CD8-positive, alpha-beta memory T cell (primary cell): ENCODE measurements around the gene DNAH10. TPM values are rescaled to one million over a fixed set of nuclear protein-coding genes. Genes with fewer than 3 reads are reported as not detected.

Experiments
- CTCF ChIA-PET: fragments of 350-600 bp; sonication (Branson Sonifier 250); formaldehyde crosslinking; loops from one replicate; lab custom pipeline; 2021; ENCODE audit warnings: antibody characterized with exemption; lab: Charles Lee
- POLR2A ChIA-PET: fragments of 350-600 bp; sonication (Branson Sonifier 250); formaldehyde crosslinking; loops from one replicate; lab custom pipeline; 2021; ENCODE audit warnings: antibody characterized with exemption; lab: Charles Lee
- DNase-seq, 5 donors: peaks; one replicate each; pipeline versions ENCODE4 v3.0.0 to v3.0.0-alpha.2; 2020 to 2022; ENCODE audit warnings: mixed read lengths in 1 of 5
- H3K27ac ChIP-seq: one replicate; pipeline ENCODE4 v1.7.0; 2013; ENCODE audit warnings: low read depth, mild to moderate bottlenecking, low read length, moderate library complexity
- H3K27me3 ChIP-seq: 2 replicates; pipeline ENCODE4 v1.7.0; 2013; ENCODE audit warnings: low read length, mild to moderate bottlenecking; ENCODE audit not compliant: insufficient read depth, poor library complexity, severe bottlenecking
- H3K36me3 ChIP-seq: 2 replicates; pipeline ENCODE4 v1.7.0; 2013; ENCODE audit warnings: mild to moderate bottlenecking, low read length, moderate library complexity; ENCODE audit not compliant: insufficient read depth
- H3K4me1 ChIP-seq: 2 replicates; pipeline ENCODE4 v1.7.0; 2013; ENCODE audit warnings: mild to moderate bottlenecking, low read length, moderate library complexity; ENCODE audit not compliant: insufficient read depth
- H3K4me3 ChIP-seq: 2 replicates; pipeline ENCODE4 v1.7.0; 2013; ENCODE audit warnings: mild to moderate bottlenecking, low read length
- H3K9me3 ChIP-seq: 2 replicates; pipeline ENCODE4 v1.7.0; 2013; ENCODE audit warnings: mild to moderate bottlenecking, low read length
- H3K27ac Mint-ChIP-seq, 8 donors: one replicate each; pipeline ENCODE4 v1.8.0; 2020 to 2021; ENCODE audit warnings: mixed read lengths in 8 of 8, mild to moderate bottlenecking in 6 of 8, inconsistent platforms in 3 of 8, moderate library complexity in 3 of 8
- H3K27me3 Mint-ChIP-seq, 2 donors: one replicate each; pipeline ENCODE4 v1.8.0; 2020 to 2021; ENCODE audit warnings: mixed read lengths in 2 of 2, mild to moderate bottlenecking in 1 of 2, moderate library complexity in 1 of 2
- H3K36me3 Mint-ChIP-seq, 3 donors: one replicate each; pipeline ENCODE4 v1.8.0; 2020 to 2021; ENCODE audit warnings: mixed read lengths in 3 of 3, inconsistent platforms in 1 of 3, mild to moderate bottlenecking in 1 of 3
- H3K4me1 Mint-ChIP-seq, 3 donors: one replicate each; pipeline ENCODE4 v1.8.0; 2020 to 2021; ENCODE audit warnings: mixed read lengths in 3 of 3, inconsistent platforms in 1 of 3, mild to moderate bottlenecking in 1 of 3
- H3K4me3 Mint-ChIP-seq, 7 donors: one replicate each; pipeline ENCODE4 v1.8.0; 2020 to 2021; ENCODE audit warnings: mixed read lengths in 7 of 7, mild to moderate bottlenecking in 6 of 7, moderate library complexity in 4 of 7, inconsistent platforms in 2 of 7
- H3K9me3 Mint-ChIP-seq, 5 donors: one replicate each; pipeline ENCODE4 v1.8.0; 2020 to 2022; ENCODE audit warnings: mixed read lengths in 5 of 5, mild to moderate bottlenecking in 3 of 5, moderate library complexity in 2 of 5, inconsistent platforms in 1 of 5
- polyA plus RNA-seq: library from polyadenylated mRNA; unstranded; fragments of 300-500 nt; fragmentation: Illumina TruSeq; gene quantifications from one replicate; pipeline ENCODE4 v1.2.3, GENCODE V29; 2021
- total RNA-seq, 2 experiments: library from RNA; stranded (reverse); gene quantifications; one replicate each; pipeline ENCODE4 v1.2.3, GENCODE V29; 2021

Gene DNAH10
- total and polyA plus RNA-seq, 3 experiments from 2014 or later = 0.09 to 0.13 TPM; not detected in 1

- POLR2A ChIA-PET = no interaction called here
- peak overlapping the region in 2 of 8 donors; percentile 35 to 66 for H3K27ac Mint-ChIP-seq
- peaks cover 9 to 10% (median 9%) of the 10 kb centered on the region in 3 donors for H3K4me1 Mint-ChIP-seq
- Histone ChIP-seq H3K4me1 (peaks cover 5% of the 10 kb centered on the region), H3K27ac (no peak overlapping the region), H3K27me3 (no peaks in the 10 kb centered on the region), H3K4me3 (no peak overlapping the region), H3K9me3 (no peaks in the 10 kb centered on the region), H3K36me3 (no peaks in the 10 kb centered on the region)
- CTCF ChIA-PET = interaction anchor here (0.9 kb wide), 1 partner anchor 15 kb away, joined by 3 read pairs; no protein-coding TSS in a partner anchor
- H3K4me3 Mint-ChIP-seq = no peak overlapping the region
- peaks cover 5 to 21% of the 10 kb centered on the region in 2 donors for H3K27me3 Mint-ChIP-seq
- no peak for DNase-seq
- no peaks in the 10 kb centered on the region for H3K9me3 Mint-ChIP-seq
- H3K36me3 Mint-ChIP-seq = no peaks in the 10 kb centered on the region
These were observed 155.3 kb downstream of the DNAH10 start for GRCh38 chr12:123917337-123917850.

GRCh38 chr12:123919980-123920360 is 157.9 kb downstream of the DNAH10 start:
- H3K4me3 Mint-ChIP-seq = no peak overlapping the region

GRCh38 chr12:123923038-123923437 is 160.9 kb downstream of the DNAH10 start:
- Histone ChIP-seq H3K4me1 (peaks cover 5% of the 10 kb centered on the region), H3K27ac (no peak overlapping the region), H3K27me3 (peaks cover 5% of the 10 kb centered on the region), H3K4me3 (no peak overlapping the region), H3K9me3 (no peaks in the 10 kb centered on the region), H3K36me3 (no peaks in the 10 kb centered on the region)
- Mint-ChIP-seq H3K27me3 (peaks cover 18 to 37% of the 10 kb centered on the region in 2 donors), H3K36me3 (no peaks in the 10 kb centered on the region), H3K4me1 (no peaks in the 10 kb centered on the region), H3K27ac (peak overlapping the region in 1 of 8 donors; percentile 3), H3K9me3 (no peaks in the 10 kb centered on the region), H3K4me3 (no peak overlapping the region)
- POLR2A ChIA-PET = no interaction called here
- DNase-seq = no peak
- CTCF ChIA-PET = interaction anchor here (1.3 kb wide), 1 partner anchor 17 kb away, joined by 7 read pairs; no protein-coding TSS in a partner anchor

More at GRCh38 chr12:123919980-123920360, 157.9 kb downstream of the DNAH10 start:
- Mint-ChIP-seq H3K27me3 (peaks cover 16 to 40% of the 10 kb centered on the region in 2 donors), H3K27ac (no peak overlapping the region), H3K36me3 (no peaks in the 10 kb centered on the region), H3K9me3 (no peaks in the 10 kb centered on the region), H3K4me1 (peaks cover 6 to 9% (median 6%) of the 10 kb centered on the region in 3 donors)
- Histone ChIP-seq H3K36me3 (no peaks in the 10 kb centered on the region), H3K4me1 (peaks cover 5% of the 10 kb centered on the region), H3K4me3 (no peak overlapping the region), H3K27ac (no peak overlapping the region), H3K27me3 (peaks cover 5% of the 10 kb centered on the region), H3K9me3 (no peaks in the 10 kb centered on the region)
- ChIA-PET POLR2A (no interaction called here), CTCF (no interaction called here)
- no peak for DNase-seq

GRCh38 chr12:123923927-123924326 is 161.8 kb downstream of the DNAH10 start:
- Histone ChIP-seq H3K4me1 (peaks cover 5% of the 10 kb centered on the region), H3K36me3 (no peaks in the 10 kb centered on the region), H3K27me3 (peaks cover 5% of the 10 kb centered on the region), H3K27ac (no peak overlapping the region), H3K4me3 (no peak overlapping the region), H3K9me3 (no peaks in the 10 kb centered on the region)
- POLR2A ChIA-PET = no interaction called here
- DNase-seq = no peak
- Mint-ChIP-seq H3K36me3 (no peaks in the 10 kb centered on the region), H3K27ac (no peak overlapping the region), H3K4me3 (no peak overlapping the region), H3K9me3 (no peaks in the 10 kb centered on the region), H3K27me3 (peaks cover 16 to 38% of the 10 kb centered on the region in 2 donors), H3K4me1 (no peaks in the 10 kb centered on the region)
- CTCF ChIA-PET = interaction anchor here (1.3 kb wide), 1 partner anchor 18 kb away, joined by 7 read pairs; no protein-coding TSS in a partner anchor

GRCh38 chr12:123924539-123924938 is 162.4 kb downstream of the DNAH10 start:
- no peak overlapping the region for H3K27ac ChIP-seq
- CTCF ChIA-PET = interaction anchor here (1.3 kb wide), 1 partner anchor 19 kb away, joined by 7 read pairs; no protein-coding TSS in a partner anchor
- H3K9me3 ChIP-seq = no peaks in the 10 kb centered on the region
- Mint-ChIP-seq H3K9me3 (no peaks in the 10 kb centered on the region), H3K27ac (peak overlapping the region in 1 of 8 donors; percentile 83), H3K4me3 (no peak overlapping the region), H3K27me3 (peaks cover 16 to 36% of the 10 kb centered on the region in 2 donors), H3K36me3 (no peaks in the 10 kb centered on the region), H3K4me1 (no peaks in the 10 kb centered on the region)
- DNase-seq = no peak
- H3K27me3 ChIP-seq = peaks cover 5% of the 10 kb centered on the region
- no peaks in the 10 kb centered on the region for H3K36me3 ChIP-seq
- peaks cover 5% of the 10 kb centered on the region for H3K4me1 ChIP-seq
- POLR2A ChIA-PET = no interaction called here
- no peak overlapping the region for H3K4me3 ChIP-seq

- no peak overlapping the region for H3K4me3 Mint-ChIP-seq
- Histone ChIP-seq H3K27me3 (no peaks in the 10 kb centered on the region), H3K27ac (no peak overlapping the region), H3K9me3 (no peaks in the 10 kb centered on the region), H3K4me1 (peaks cover 18% of the 10 kb centered on the region), H3K36me3 (no peaks in the 10 kb centered on the region), H3K4me3 (no peak overlapping the region)
- H3K36me3 Mint-ChIP-seq = no peaks in the 10 kb centered on the region
- H3K27me3 Mint-ChIP-seq = peaks cover 25 to 26% of the 10 kb centered on the region in 2 donors
- no peaks in the 10 kb centered on the region for H3K9me3 Mint-ChIP-seq
- H3K4me1 Mint-ChIP-seq = peaks cover 10 to 20% (median 15%) of the 10 kb centered on the region in 3 donors
- ChIA-PET CTCF (interaction anchor here (0.6 to 1.2 kb wide), 3 partner anchors 9 to 56 kb away, joined by 3 to 4 read pairs (median 3); no protein-coding TSS in a partner anchor), POLR2A (no interaction called here)
- no peak for DNase-seq
- H3K27ac Mint-ChIP-seq = no peak overlapping the region
These were observed 166.3 kb downstream of the DNAH10 start for GRCh38 chr12:123928274-123928865.

GRCh38 chr12:123928897-123929296 is 166.8 kb downstream of the DNAH10 start:
- H3K27me3 ChIP-seq = no peaks in the 10 kb centered on the region
- no peaks in the 10 kb centered on the region for H3K36me3 ChIP-seq
- H3K27ac ChIP-seq = no peak overlapping the region
- no peak overlapping the region for H3K4me3 ChIP-seq
- DNase-seq = no peak
- no peaks in the 10 kb centered on the region for H3K36me3 Mint-ChIP-seq
- peaks cover 24% of the 10 kb centered on the region in 2 donors for H3K27me3 Mint-ChIP-seq
- no peak overlapping the region for H3K4me3 Mint-ChIP-seq
- ChIA-PET CTCF (no interaction called here), POLR2A (no interaction called here)
- peaks cover 10 to 25% (median 15%) of the 10 kb centered on the region in 3 donors for H3K4me1 Mint-ChIP-seq
- peak overlapping the region in 1 of 8 donors; percentile 8 for H3K27ac Mint-ChIP-seq
- peaks cover 18% of the 10 kb centered on the region for H3K4me1 ChIP-seq
- H3K9me3 ChIP-seq = no peaks in the 10 kb centered on the region
- no peaks in the 10 kb centered on the region for H3K9me3 Mint-ChIP-seq

- H3K4me3 ChIP-seq = no peak overlapping the region
- ChIA-PET CTCF (no interaction called here), POLR2A (no interaction called here)
- H3K27ac ChIP-seq = no peak overlapping the region
- no peaks in the 10 kb centered on the region for H3K27me3 ChIP-seq
- no peaks in the 10 kb centered on the region for H3K36me3 ChIP-seq
- no peaks in the 10 kb centered on the region for H3K9me3 Mint-ChIP-seq
- H3K4me3 Mint-ChIP-seq = no peak overlapping the region
- no peaks in the 10 kb centered on the region for H3K36me3 Mint-ChIP-seq
- H3K4me1 ChIP-seq = peaks cover 18% of the 10 kb centered on the region
- peaks cover 10 to 33% (median 15%) of the 10 kb centered on the region in 3 donors for H3K4me1 Mint-ChIP-seq
- DNase-seq = no peak
- H3K27ac Mint-ChIP-seq = peak overlapping the region in 1 of 8 donors; percentile 50
- no peaks in the 10 kb centered on the region for H3K9me3 ChIP-seq
- H3K27me3 Mint-ChIP-seq = peaks cover 14 to 17% of the 10 kb centered on the region in 2 donors
These were observed 168.0 kb downstream of the DNAH10 start for GRCh38 chr12:123929946-123930583.
